Astrocyte of the spinal cord (primary cell): ENCODE measurements around the gene IGSF9B.

Experiments used
- DNase-seq: peaks from one replicate; pipeline ENCODE4 v3.0.0; 2011; ENCODE audit warnings: low read depth, low spot score
- H3K4me3 ChIP-seq: 2 replicates; pipeline ENCODE4 v1.5.1; 2011; ENCODE audit warnings: low read depth, mild to moderate bottlenecking, low read length, moderate library complexity
- CTCF ChIP-seq: IDR thresholded peaks from 2 replicates; pipeline ENCODE4 v1.5.1; 2012; ENCODE audit warnings: low read depth, mild to moderate bottlenecking, low read length, inconsistent platforms
- in situ Hi-C: cut with HindIII; loops from 2 replicates; pipeline ENCODE4 v1.10.0; 2017; ENCODE audit warnings: low sequenced_read_pairs

IGSF9B gene

GRCh38 chr11:133918608-133919260, 38.0 kb downstream of the IGSF9B start:
- no peak overlapping the region for H3K4me3 ChIP-seq
- TF ChIP-seq CTCF, result no peak
- in situ Hi-C loops, result no loop called here

GRCh38 chr11:133917921-133918607, 38.7 kb downstream of the IGSF9B start:
- TF ChIP-seq CTCF, result no peak
- in situ Hi-C loops, result no loop called here

More at GRCh38 chr11:133918608-133919260, 38.0 kb downstream of the IGSF9B start:
- DNase-seq, result no peak

GRCh38 chr11:133916784-133917440, 39.9 kb downstream of the IGSF9B start:
- no peak overlapping the region for H3K4me3 ChIP-seq
- no peak for TF ChIP-seq CTCF
- in situ Hi-C loops, result no loop called here
- no peak for DNase-seq

More at GRCh38 chr11:133917921-133918607, 38.7 kb downstream of the IGSF9B start:
- DNase-seq, result no peak
- no peak overlapping the region for H3K4me3 ChIP-seq

- no peak overlapping the region for H3K4me3 ChIP-seq
- in situ Hi-C loops, result no loop called here
- no peak for DNase-seq
- no peak for TF ChIP-seq CTCF
These were observed 43.0 kb downstream of the IGSF9B start for GRCh38 chr11:133913761-133914160.

GRCh38 chr11:133911171-133911570, 45.6 kb downstream of the IGSF9B start:
- TF ChIP-seq CTCF, result no peak
- no peak overlapping the region for H3K4me3 ChIP-seq
- no peak for DNase-seq
- in situ Hi-C loops, result no loop called here

- in situ Hi-C loops, result no loop called here
- no peak for TF ChIP-seq CTCF
- H3K4me3 ChIP-seq, result no peak overlapping the region
- DNase-seq, result no peak
These were observed 46.7 kb downstream of the IGSF9B start for GRCh38 chr11:133910101-133910500.
